Jurkat, Clone E6-1 (cell line): Measurements from ENCODE around the gene AHRR.

Experiments used
- DNase-seq: peaks from one replicate; pipeline ENCODE4 v3.0.0-alpha.2; 2011; ENCODE audit warnings: low read depth, low spot score
- H3K4me3 ChIP-seq: 2 replicates; pipeline ENCODE4 v1.5.1; 2011; ENCODE audit warnings: mild to moderate bottlenecking, low read length, control low read depth, moderate library complexity

The AHRR gene

DNA sequence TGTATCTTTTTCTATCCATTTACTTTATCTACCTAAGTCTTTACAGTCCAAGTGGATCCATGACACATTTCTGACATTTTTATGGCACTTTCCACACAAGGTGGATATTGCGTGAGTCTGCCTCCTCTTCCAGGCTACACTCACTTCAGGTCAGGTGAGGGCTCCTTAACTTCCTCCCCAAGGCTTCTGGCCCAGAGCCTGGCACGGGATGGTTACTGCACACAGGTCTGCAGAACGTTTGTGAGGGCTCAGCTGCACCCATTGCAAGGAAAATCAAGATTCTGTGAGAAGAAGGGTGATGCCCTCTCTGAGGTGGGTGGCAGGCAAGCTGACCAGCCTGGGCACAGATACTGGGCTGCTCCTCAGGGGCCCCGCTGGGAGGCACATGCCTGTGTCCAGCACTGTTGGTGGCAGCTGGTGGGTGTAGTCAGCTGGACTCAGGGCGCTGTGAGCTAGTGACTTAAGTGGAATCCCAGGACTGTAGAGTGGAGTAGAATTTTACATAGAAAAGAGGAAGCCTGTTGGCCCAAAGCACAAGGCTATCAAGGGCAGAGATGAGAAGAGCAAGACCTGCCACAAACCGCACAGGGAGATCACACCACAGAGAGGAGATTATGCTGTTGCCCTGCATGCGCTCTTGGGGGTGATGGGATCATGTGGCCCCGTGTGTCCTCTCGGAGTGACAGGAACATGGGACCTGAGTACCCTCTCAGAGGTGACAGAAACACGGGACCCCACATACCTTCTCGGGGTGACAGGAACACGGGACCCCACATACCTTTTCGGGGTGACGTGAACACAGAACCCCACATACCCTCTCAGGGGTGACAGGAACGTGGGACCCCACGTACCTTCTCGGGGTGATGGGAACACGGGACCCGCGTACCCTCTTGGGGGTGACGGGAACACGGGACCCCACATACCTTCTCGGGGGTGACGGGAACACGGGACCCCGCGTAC is 21.3 kb downstream of the AHRR start:
- no peak overlapping the region for H3K4me3 ChIP-seq
- DNase-seq, result no peak

GRCh38 chr5:343461-344401 is 22.2 kb downstream of the AHRR start:
- DNase-seq, result no peak
- no peak overlapping the region for H3K4me3 ChIP-seq

DNA sequence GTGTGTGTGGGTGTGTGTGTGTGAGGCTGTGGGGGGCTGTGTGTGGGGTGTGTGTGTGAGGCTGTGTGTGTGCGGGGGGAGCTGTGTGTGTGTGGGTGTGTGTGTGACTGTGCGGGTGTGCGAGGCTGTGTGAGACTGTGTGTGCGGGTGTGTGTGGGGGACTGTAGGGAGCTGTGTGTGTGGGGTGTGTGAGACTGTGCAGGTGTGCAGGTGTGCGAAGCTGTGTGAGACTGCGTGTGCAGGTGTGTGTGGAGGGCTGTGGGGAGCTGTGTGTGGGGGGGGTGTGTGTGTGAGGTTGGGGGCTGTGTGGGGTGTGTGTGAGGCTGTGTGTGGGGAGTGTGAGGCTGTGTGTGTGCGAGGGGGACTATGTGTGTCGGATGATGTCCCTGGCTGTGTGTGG is 23.2 kb downstream of the AHRR start:
- no peak for DNase-seq
- H3K4me3 ChIP-seq, result no peak overlapping the region

DNA sequence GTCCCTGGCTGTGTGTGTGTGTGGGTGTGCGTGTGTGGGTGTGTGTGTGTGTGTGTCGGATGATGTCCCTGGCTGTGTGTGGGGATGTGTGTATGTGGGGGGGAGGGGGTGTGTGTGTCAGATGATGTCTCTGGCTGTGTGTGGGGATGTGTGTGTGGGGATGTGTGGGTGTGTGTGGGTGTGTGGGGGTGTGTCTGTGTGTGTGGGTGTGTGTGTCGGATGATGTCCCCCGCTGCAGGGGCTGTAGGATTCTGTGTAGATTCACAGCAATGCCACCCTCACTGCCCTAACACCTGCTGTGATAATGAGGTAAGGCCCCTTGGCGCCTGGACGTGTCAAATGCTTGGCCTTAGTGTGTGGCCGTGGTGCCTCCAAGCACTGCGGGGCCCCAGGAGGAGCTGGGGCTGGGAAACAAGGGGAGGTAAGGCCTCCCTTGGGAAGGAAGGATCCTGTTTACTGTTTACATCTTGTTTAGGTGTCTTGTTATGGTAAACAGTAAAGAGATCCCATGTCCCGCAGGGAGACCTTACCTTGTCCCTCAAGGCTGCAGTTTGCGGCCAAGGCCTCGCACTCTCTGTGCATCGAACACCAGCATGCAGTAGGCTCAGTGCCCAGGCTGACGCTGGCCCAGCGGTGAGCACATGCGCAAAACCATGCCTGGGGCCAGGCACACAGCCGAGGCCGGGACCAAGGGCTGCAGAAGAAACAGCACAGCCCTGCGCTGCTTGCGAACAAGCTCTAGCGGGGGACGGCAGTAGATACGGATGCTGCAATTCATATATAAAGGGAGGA is 24.1 kb downstream of the AHRR start:
- H3K4me3 ChIP-seq, result no peak overlapping the region

DNA sequence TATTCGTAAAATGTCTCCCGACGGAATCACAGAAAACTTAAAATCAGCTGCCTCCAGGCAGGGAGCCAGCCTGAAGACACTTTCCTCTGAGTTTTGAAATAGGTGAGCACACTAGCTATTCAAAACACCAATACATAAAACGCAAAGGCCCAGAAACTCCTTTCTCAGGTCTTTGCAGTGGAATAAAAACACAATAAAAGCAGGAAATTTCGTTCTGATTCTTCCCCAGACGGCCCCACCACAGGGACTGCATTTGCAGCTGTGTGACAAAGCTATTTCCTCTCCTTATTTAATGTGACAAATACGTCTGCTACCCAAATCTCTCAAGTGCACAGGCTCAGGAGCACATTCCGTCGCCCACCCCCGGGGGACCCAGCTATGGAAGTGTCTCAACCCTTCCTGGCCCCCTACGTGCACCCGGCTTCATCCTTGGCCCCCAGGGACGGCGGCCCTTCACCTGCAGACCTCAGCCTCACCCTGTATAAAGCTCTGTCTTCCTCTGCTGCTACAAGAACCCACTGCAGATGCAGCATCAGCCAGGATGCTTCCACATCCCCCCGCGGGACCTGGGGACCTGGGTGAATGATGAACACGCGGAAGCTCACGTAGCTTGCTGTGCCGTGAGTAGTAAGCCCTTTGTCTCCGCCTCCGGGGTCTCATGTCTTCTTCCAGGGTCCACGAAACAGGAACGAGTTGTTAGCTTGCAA is 24.9 kb downstream of the AHRR start:
- no peak for DNase-seq
- H3K4me3 ChIP-seq, result no peak overlapping the region

More for the DNA sequence above, 24.1 kb downstream of the AHRR start:
- DNase-seq, result no peak

DNA sequence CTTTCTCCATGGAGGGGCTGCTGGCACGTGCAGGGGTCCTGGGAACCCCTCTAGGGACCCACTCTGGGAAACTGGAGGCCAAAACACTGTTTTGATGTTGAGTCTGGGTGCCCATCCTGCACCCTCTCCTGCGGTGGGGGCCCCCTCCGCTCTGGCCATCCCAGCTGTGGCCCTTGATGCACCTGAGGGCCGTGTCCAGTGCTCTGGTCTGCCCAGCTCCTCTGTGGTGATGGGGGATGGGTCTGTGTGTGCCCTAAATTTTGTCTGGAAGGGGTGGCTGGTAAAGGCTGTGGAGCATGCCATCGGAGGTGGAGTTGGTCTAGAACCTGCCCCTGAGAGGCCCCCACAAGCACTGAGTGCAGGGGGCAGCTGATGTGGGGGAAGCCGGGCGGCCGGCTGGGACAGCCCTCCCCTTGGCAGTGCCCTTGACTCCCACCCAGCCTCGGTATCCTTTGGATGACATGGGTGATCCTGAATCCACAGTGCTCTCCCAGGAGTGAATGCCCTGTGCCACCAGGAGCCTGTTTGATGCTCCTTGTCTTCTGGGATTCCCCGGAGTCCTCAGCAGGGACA is 26.3 kb downstream of the AHRR start:
- no peak overlapping the region for H3K4me3 ChIP-seq
- DNase-seq, result no peak

DNA sequence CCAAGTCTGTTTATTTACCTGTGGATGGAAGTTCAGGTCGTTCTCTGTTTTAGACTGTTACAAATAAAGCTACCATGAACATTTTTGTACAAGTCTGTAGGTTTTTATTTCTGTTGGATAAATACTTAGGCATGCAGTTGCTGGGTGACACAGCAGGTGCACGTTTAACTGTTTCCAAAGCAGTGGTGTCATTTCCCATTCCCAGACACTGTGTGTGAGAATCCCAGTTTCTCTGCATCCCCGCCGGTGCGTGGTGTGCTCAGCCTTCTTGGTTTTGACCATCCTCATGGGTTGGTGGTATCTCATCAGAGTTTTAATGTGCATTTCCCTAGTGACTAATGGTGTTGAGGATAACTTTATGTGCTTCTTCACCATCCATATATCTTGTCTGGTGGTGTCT is 27.2 kb downstream of the AHRR start:
- DNase-seq, result no peak
- no peak overlapping the region for H3K4me3 ChIP-seq

- no peak for DNase-seq
- no peak overlapping the region for H3K4me3 ChIP-seq
These were observed 28.8 kb downstream of the AHRR start for GRCh38 chr5:350355-350754.

- no peak overlapping the region for H3K4me3 ChIP-seq
- DNase-seq, result no peak
These were observed 29.8 kb downstream of the AHRR start for GRCh38 chr5:351084-351920.

- no peak overlapping the region for H3K4me3 ChIP-seq
- no peak for DNase-seq
These were observed 30.4 kb downstream of the AHRR start for GRCh38 chr5:351921-352245.

DNA sequence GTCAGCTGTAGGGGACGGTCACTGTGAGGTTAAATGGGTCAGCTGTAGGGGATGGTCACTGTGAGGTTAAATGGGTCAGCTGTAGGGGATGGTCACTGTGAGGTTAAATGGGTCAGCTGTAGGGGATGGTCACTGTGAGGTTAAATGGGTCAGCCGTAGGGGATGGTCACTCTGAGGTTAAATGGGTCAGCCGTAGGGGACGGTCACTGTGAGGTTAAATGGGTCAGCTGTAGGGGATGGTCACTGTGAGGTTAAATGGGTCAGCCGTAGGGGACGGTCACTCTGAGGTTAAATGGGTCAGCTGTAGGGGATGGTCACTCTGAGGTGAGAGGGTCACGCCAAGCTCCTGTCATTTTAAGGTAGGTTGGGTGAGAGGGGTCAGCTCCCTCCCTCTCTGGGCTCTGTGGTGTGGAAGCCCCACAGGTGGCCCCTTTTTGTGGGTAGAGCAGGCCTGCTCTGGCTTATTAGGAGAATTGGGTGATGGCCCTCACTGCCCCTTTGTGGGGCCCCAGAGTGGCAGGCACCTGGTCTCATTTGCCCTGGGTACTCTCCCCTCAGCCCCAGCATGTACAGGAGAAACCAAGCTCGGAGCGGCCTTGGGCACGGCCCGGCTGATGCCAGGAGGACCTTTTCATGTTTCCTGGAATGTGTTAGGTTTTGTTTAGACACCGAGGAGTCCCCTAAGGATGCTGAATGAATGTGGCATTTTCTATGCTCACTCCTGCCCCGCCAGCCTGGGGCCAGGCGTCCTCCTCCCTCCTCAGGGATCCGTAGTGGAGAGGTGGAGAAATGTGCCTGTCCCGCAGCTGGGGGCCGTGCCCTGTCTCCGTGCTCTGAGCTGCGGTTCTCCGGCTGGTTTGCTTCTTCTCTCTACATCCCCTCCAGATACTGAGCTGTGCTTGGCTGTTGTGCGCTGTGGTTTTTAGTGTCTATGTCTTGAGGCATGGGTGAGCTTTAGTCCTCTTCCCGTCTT is 31.4 kb downstream of the AHRR start:
- DNase-seq, result no peak
- H3K4me3 ChIP-seq, result no peak overlapping the region

- no peak overlapping the region for H3K4me3 ChIP-seq
- no peak for DNase-seq
These were observed 32.4 kb downstream of the AHRR start for GRCh38 chr5:353612-354580.

- no peak for DNase-seq
These were observed 33.3 kb downstream of the AHRR start for GRCh38 chr5:354581-355378.

GRCh38 chr5:355379-355935 is 33.9 kb downstream of the AHRR start:
- no peak overlapping the region for H3K4me3 ChIP-seq
- no peak for DNase-seq

More at GRCh38 chr5:354581-355378, 33.3 kb downstream of the AHRR start:
- no peak overlapping the region for H3K4me3 ChIP-seq
